ENCODE results near the gene GRIN2C. TPM values are rescaled to one million over a fixed set of nuclear protein-coding genes. Genes with fewer than 3 reads are reported as not detected.

GRIN2C gene
- total and polyA plus RNA-seq, 2 donors (not counting 1 experiment from before 2014, with no cell fraction given) = 0.03 TPM; not detected in 1

DNA sequence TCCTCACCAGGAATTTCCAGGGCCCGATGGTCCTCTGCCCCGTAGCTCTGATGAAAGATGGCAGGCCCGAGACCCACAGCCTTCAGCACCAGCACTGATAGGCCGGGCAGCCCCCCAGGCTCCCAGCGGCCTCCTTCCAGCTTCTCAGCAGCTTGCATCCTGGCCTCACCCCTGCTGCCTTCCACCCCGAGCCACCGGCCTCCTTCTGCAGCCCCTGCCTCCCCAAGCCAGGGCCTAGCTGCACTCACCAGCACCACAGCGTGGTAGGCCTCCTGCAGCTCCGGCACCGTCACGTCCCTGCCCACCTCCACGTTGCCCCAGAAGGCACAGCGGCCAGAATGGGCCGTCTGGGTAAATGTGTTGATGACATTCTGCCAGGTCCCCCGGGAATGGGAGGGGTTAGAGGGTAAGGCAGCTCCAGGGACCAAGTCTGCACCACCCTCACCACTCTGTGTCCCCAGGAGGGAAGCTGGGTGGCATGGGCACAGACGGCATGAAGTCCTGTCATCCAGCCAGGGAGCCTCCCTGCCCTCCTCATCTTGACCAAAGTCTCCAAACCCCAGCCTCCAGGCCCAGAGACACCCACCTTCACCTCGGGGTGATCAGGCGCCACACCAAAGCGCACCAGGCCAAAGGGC lies 6.6 kb upstream of the GRIN2C start:
- WGBS (ENCODE audit: insufficient coverage) = 88% methylated on average over 14 of the region's 19 CpGs
- CTCF ChIA-PET = interaction anchor here (0.7 to 12.3 kb wide), 23 partner anchors 9 to 498 kb away, joined by 3 to 181 read pairs (median 4); partner anchors contain the start of gene RAB37
- no peak overlapping the region for H3K4me2 ChIP-seq (replicated peaks; ENCODE audit: low read depth, low read length, poor library complexity, severe bottlenecking)

More for the DNA sequence above, 6.6 kb upstream of the GRIN2C start:
- Mint-ChIP-seq H3K4me3 (no peak overlapping the region), H3K4me1 (peaks cover 9% of the 10 kb centered on the region), H3K27me3 (peaks cover 13% of the 10 kb centered on the region), H3K9me3 (ENCODE audit: insufficient read depth) (no peaks in the 10 kb centered on the region), H3K27ac (no peak overlapping the region)
- Histone ChIP-seq H3K36me3 (replicated peaks in 1 of 2; ENCODE audit: control extremely low read depth in 1 of 2, control insufficient read depth in 1 of 2, extremely low read depth in 1 of 2, insufficient read depth in 2 of 2, low read length in 1 of 2) (no peaks in the 10 kb centered on the region), H3K27ac (ENCODE audit: low read length in 2 of 2) (no peak overlapping the region), H3K9ac (ENCODE audit: low read length) (no peak overlapping the region), H2AFZ (ENCODE audit: insufficient read depth, low read depth, low read length, poor library complexity, severe bottlenecking) (no peak overlapping the region), H3K27me3 (replicated peaks in 1 of 4; ENCODE audit: control extremely low read depth in 1 of 4, control insufficient read depth in 3 of 4, insufficient read depth in 4 of 4, low read length in 3 of 4) (peaks cover 0 to 23% (median 5%) of the 10 kb centered on the region in 4 experiments), H4K20me1 (ENCODE audit: control insufficient read depth, insufficient read depth, low read length, poor library complexity, severe bottlenecking) (no peaks in the 10 kb centered on the region), H3K4me3 (ENCODE audit: control extremely low read depth in 1 of 5, extremely low read depth in 1 of 5, insufficient read depth in 1 of 5, low read depth in 2 of 5, low read length in 4 of 5) (no peak overlapping the region), H3K4me1 (ENCODE audit: control insufficient read depth in 2 of 2, insufficient read depth in 2 of 2, low read length in 2 of 2) (peaks cover 12 to 13% of the 10 kb centered on the region in 2 donors), H3K9me3 (ENCODE audit: control extremely low read depth in 1 of 3, control insufficient read depth in 2 of 3, insufficient read depth in 1 of 3, low read length in 2 of 3) (peaks cover 0 to 3% (median 0%) of the 10 kb centered on the region in 3 donors), H3K79me2 (ENCODE audit: control insufficient read depth, insufficient read depth, low read length) (no peaks in the 10 kb centered on the region)
- ATAC-seq (ENCODE audit: low read depth) = no peak
- no peak for TF ChIP-seq EZH2 (IDR thresholded peaks at IDR 0.05; ENCODE audit: borderline replicate concordance, insufficient read depth, low read depth, low read length, poor library complexity, severe bottlenecking)
- TF ChIP-seq, protein P1, sequence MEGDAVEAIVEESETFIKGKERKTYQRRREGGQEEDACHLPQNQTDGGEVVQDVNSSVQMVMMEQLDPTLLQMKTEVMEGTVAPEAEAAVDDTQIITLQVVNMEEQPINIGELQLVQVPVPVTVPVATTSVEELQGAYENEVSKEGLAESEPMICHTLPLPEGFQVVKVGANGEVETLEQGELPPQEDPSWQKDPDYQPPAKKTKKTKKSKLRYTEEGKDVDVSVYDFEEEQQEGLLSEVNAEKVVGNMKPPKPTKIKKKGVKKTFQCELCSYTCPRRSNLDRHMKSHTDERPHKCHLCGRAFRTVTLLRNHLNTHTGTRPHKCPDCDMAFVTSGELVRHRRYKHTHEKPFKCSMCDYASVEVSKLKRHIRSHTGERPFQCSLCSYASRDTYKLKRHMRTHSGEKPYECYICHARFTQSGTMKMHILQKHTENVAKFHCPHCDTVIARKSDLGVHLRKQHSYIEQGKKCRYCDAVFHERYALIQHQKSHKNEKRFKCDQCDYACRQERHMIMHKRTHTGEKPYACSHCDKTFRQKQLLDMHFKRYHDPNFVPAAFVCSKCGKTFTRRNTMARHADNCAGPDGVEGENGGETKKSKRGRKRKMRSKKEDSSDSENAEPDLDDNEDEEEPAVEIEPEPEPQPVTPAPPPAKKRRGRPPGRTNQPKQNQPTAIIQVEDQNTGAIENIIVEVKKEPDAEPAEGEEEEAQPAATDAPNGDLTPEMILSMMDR (IDR thresholded peaks at IDR 0.05) = no peak
- POLR2A ChIA-PET = interaction anchor here (0.5 kb wide), 2 partner anchors 284 to 994 kb away, joined by 3 to 4 read pairs; no protein-coding TSS in a partner anchor
- DNase-seq = no peak
- intact Hi-C loops (cut with micrococcal nuclease) = no loop called here
